CD4-positive, alpha-beta T cell (primary cell): ENCODE data around the gene WDR82. TPM values are rescaled to one million over a fixed set of nuclear protein-coding genes. Genes with fewer than 3 reads are reported as not detected.

Source experiments
- ATAC-seq: fragments of 200-7000 bp; cut with Tn5 transposase; one replicate; pipeline ENCODE4 v1.10.0; 2022; ENCODE audit warnings: mild to moderate bottlenecking; ENCODE audit not compliant: poor library complexity
- CTCF ChIA-PET: fragments of 350-600 bp; sonication (Branson Sonifier 250); formaldehyde crosslinking; loops from one replicate; lab custom pipeline; 2021; ENCODE audit warnings: antibody characterized with exemption, inconsistent platforms; lab: Charles Lee
- POLR2A ChIA-PET: fragments of 350-600 bp; sonication (Branson Sonifier 250); formaldehyde crosslinking; loops from one replicate; lab custom pipeline; 2021; ENCODE audit warnings: antibody characterized with exemption, inconsistent platforms; lab: Charles Lee
- DNase-seq, 14 experiments: peaks; one replicate each; pipeline ENCODE4 v3.0.0-alpha.2; 2013 to 2020; ENCODE audit warnings: mixed read lengths in 2 of 14
- H3K27ac ChIP-seq, 2 donors: one replicate each; pipeline versions ENCODE4 v1.5.1 to v1.7.0; 2013; ENCODE audit warnings: low read length in 2 of 2, low read depth in 1 of 2, mild to moderate bottlenecking in 1 of 2
- H3K27me3 ChIP-seq, 2 experiments: 1 replicate in 1 of 2; 2 replicates in 1 of 2; pipeline versions ENCODE4 v1.6.1 to v1.7.0; 2013; ENCODE audit warnings: low read length in 2 of 2, control low read depth in 1 of 2, mild to moderate bottlenecking in 1 of 2, moderate library complexity in 1 of 2; ENCODE audit not compliant: insufficient read depth in 2 of 2, control insufficient read depth in 1 of 2
- H3K36me3 ChIP-seq: one replicate; pipeline ENCODE4 v1.6.1; 2013; ENCODE audit warnings: low read length, control low read depth; ENCODE audit not compliant: insufficient read depth
- H3K4me1 ChIP-seq: one replicate; pipeline ENCODE4 v1.6.1; 2013; ENCODE audit warnings: low read length, control low read depth; ENCODE audit not compliant: insufficient read depth
- H3K4me3 ChIP-seq: one replicate; pipeline ENCODE4 v1.5.1; 2013; ENCODE audit warnings: mild to moderate bottlenecking, low read length, moderate library complexity
- H3K9me3 ChIP-seq, 2 experiments: 1 replicate in 1 of 2; 2 replicates in 1 of 2; pipeline versions ENCODE4 v1.6.1 to v1.7.0; 2013; ENCODE audit warnings: low read length in 2 of 2, mild to moderate bottlenecking in 2 of 2, control low read depth in 1 of 2, moderate library complexity in 1 of 2; ENCODE audit not compliant: control insufficient read depth in 1 of 2, insufficient read depth in 1 of 2
- H3K27ac Mint-ChIP-seq: one replicate; pipeline ENCODE4 v1.8.0; 2020; ENCODE audit warnings: mixed read lengths
- H3K27me3 Mint-ChIP-seq: one replicate; pipeline ENCODE4 v1.8.0; 2021; ENCODE audit warnings: mixed read lengths
- H3K36me3 Mint-ChIP-seq: one replicate; pipeline ENCODE4 v1.8.0; 2021; ENCODE audit warnings: low read depth, mixed read lengths
- H3K4me1 Mint-ChIP-seq: one replicate; pipeline ENCODE4 v1.8.0; 2021; ENCODE audit warnings: low read depth, mixed read lengths
- H3K4me3 Mint-ChIP-seq: one replicate; pipeline ENCODE4 v1.8.0; 2020; ENCODE audit warnings: mild to moderate bottlenecking, mixed read lengths
- H3K9me3 Mint-ChIP-seq: one replicate; pipeline ENCODE4 v1.8.0; 2020; ENCODE audit warnings: mixed read lengths
- CTCF ChIP-seq: fragments of 200-600 bp; IDR thresholded peaks from one replicate; pipeline ENCODE4 v1.8.0; 2022; ENCODE audit warnings: antibody characterized with exemption, mild to moderate bottlenecking
- intact Hi-C, 2 experiments: fragments of 100-400 bp; cut with DNase I in 1 of 2; cut with micrococcal nuclease in 1 of 2; formaldehyde crosslinking; loops; one replicate each; pipeline versions ENCODE4 v1.15.1 to v1.9.0; 2023 to 2025; cut with DNase I, micrococcal nuclease
- total RNA-seq, 174 experiments: library from RNA in 2 of 174; stranded (reverse) in 2 of 174; gene quantifications; one replicate each; pipeline ENCODE4 v1.2.3 and lab custom pipeline; 2021 to 2026

WDR82 gene
- total RNA-seq, 2 experiments from 2014 or later, result 114 TPM

GRCh38 chr3:52240886-52241370 is 37.5 kb downstream of the WDR82 start:
- Histone ChIP-seq H3K4me3 (no peak overlapping the region), H3K27ac (peak overlapping the region; percentile 37 to 95), H3K9me3 (no peaks in the 10 kb centered on the region), H3K36me3 (no peaks in the 10 kb centered on the region), H3K27me3 (no peaks in the 10 kb centered on the region), H3K4me1 (peaks cover 76% of the 10 kb centered on the region)
- H3K9me3 Mint-ChIP-seq, result no peaks in the 10 kb centered on the region
- CTCF ChIA-PET, result interaction anchor here (0.6 to 2.8 kb wide), 10 partner anchors 9 to 77 kb away, joined by 3 to 16 read pairs (median 6); partner anchors contain the start of gene WDR82
- H3K27me3 Mint-ChIP-seq, result no peaks in the 10 kb centered on the region
- H3K4me3 Mint-ChIP-seq, result peak overlapping the region; percentile 99
- intact Hi-C loops, result no loop called here
- H3K36me3 Mint-ChIP-seq, result peaks cover 25% of the 10 kb centered on the region
- DNase-seq (peak in 2 of 14 experiments; percentile 27 to 48), ATAC-seq (no peak)
- no peak for TF ChIP-seq CTCF
- POLR2A ChIA-PET, result interaction anchor here (0.7 to 17.5 kb wide), 12 partner anchors 12 to 245 kb away, joined by 3 to 293 read pairs (median 4); partner anchors contain the start of genes GLYCTK, PPM1M, RPL29 and WDR82
- peak overlapping the region; percentile 99 for H3K27ac Mint-ChIP-seq
- peaks cover 82% of the 10 kb centered on the region for H3K4me1 Mint-ChIP-seq

GRCh38 chr3:52240059-52240885 is 38.2 kb downstream of the WDR82 start:
- Mint-ChIP-seq H3K27me3 (no peaks in the 10 kb centered on the region), H3K36me3 (peaks cover 29% of the 10 kb centered on the region)

More at GRCh38 chr3:52240059-52240885, 38.2 kb downstream of the WDR82 start:
- Mint-ChIP-seq H3K4me1 (peaks cover 87% of the 10 kb centered on the region), H3K27ac (peak overlapping the region; percentile 99), H3K9me3 (no peaks in the 10 kb centered on the region), H3K4me3 (peak overlapping the region; percentile 99)
- TF ChIP-seq CTCF, result no peak
- ChIA-PET CTCF (interaction anchor here (0.6 to 2.8 kb wide), 13 partner anchors 9 to 77 kb away, joined by 3 to 16 read pairs (median 5); partner anchors contain the start of genes GLYCTK and WDR82), POLR2A (interaction anchor here (0.6 to 17.5 kb wide), 14 partner anchors 13 to 245 kb away, joined by 3 to 293 read pairs (median 4); partner anchors contain the start of genes GLYCTK, PPM1M, RPL29 and WDR82)
- intact Hi-C loops, result no loop called here
- Histone ChIP-seq H3K4me1 (peaks cover 80% of the 10 kb centered on the region), H3K27ac (peak overlapping the region; percentile 37 to 95), H3K4me3 (peak overlapping the region; percentile 99), H3K9me3 (no peaks in the 10 kb centered on the region), H3K27me3 (no peaks in the 10 kb centered on the region), H3K36me3 (peaks cover 4% of the 10 kb centered on the region)
- ATAC-seq, result peak; percentile 33
- DNase-seq, result peak in 11 of 14 experiments; percentile 34 to 82 (median 51)
